SJCRH30 (cell line): Measurements from ENCODE around the gene GPR176. TPM values are rescaled to one million over a fixed set of nuclear protein-coding genes. Genes with fewer than 3 reads are reported as not detected.
A peak's percentile ranks its signal among the peaks of the same experiment; 100 is the strongest.

Experiments
- DNase-seq, 2 experiments: peaks; one replicate each; pipeline ENCODE4 v3.0.0-alpha.2; 2015 to 2020
- H3K27ac ChIP-seq: fragments of 250-450 bp; sonication (Bioruptor Pico); 2 replicates; pipeline ENCODE4 v1.5.1; 2020; ENCODE audit warnings: mild to moderate bottlenecking, moderate library complexity
- H3K27me3 ChIP-seq: fragments of 250-450 bp; sonication (Bioruptor Pico); 2 replicates; pipeline ENCODE4 v1.5.1; 2020; ENCODE audit warnings: mild to moderate bottlenecking, moderate library complexity
- H3K36me3 ChIP-seq: fragments of 250-450 bp; sonication (Bioruptor Pico); 2 replicates; pipeline ENCODE4 v1.5.1; 2020; ENCODE audit warnings: mild to moderate bottlenecking, moderate library complexity
- H3K4me1 ChIP-seq: fragments of 250-450 bp; sonication (Bioruptor Pico); 2 replicates; pipeline ENCODE4 v1.5.1; 2020; ENCODE audit warnings: mild to moderate bottlenecking, moderate library complexity
- H3K4me3 ChIP-seq: fragments of 250-450 bp; sonication (Bioruptor Pico); 2 replicates; pipeline ENCODE4 v1.5.1; 2020; ENCODE audit warnings: mild to moderate bottlenecking, moderate library complexity
- H3K9me3 ChIP-seq: fragments of 250-450 bp; sonication (Bioruptor Pico); replicated peaks from 2 replicates; pipeline ENCODE4 v1.5.1; 2020; ENCODE audit warnings: mild to moderate bottlenecking, moderate library complexity
- total RNA-seq: library from RNA; depleted of rRNA; stranded (reverse); fragments of >200 nt; shearing (Covaris generic); gene quantifications from 2 replicates; pipeline ENCODE4 v1.2.3, GENCODE V29; 2014; rRNA removed

Gene GPR176
- total RNA-seq, 1 experiment from 2014 or later: 16.1 TPM

DNA sequence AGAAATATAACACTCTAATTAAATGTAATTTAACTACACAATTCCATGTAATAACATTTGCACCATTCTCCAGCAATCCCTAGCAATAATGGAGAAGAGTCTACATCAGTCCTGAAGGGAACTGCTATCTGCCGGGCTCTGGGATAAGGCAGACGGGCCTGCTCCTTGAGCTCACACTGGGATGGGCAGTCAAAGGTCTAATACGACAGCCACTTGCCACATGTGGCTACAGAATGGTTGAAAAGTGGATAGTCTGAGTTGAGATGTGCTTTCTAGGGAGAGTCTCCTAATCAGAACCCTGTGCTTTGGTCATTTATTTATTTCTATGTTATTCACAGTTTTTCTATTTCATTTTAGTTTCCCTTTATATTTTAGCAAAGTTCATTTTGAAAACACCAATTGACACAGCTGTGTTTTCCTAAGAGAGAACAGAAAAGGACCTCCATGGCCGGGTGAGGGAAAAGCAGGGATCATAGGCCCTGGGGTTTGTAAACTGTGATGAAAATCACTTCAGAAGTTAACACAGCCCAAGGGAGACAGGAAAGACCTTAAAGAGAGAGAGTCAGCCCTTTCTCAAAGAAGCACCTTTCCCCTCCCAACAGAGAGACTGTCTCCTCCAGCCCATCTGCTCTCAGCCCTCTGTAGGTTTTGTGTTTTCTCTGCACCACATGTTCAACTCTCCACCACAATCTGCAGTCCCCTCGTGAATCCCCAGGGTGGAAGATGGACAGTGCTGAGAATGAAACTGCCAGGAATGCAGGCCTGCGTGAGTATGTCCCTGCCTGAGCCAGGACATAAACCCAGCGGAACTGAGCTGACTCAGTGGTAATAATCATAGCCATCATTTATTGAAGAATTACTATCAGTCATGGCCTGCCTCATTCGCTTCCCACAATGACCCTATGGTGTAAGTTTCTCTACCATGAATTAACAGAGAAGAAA is 149.0 kb downstream of the GPR176 start:
- H3K36me3 ChIP-seq: no peaks in the 10 kb centered on the region
- no peak for DNase-seq
- 0 out of 2 replicates have a peak, but pooled peaks cover 4% of the 10 kb centered on the region for H3K9me3 ChIP-seq
- no peak overlapping the region for H3K27ac ChIP-seq
- no peaks in the 10 kb centered on the region; the same call in 1 of the 2 replicates for H3K4me1 ChIP-seq
- no peaks in the 10 kb centered on the region for H3K27me3 ChIP-seq
- no peak overlapping the region for H3K4me3 ChIP-seq

DNA sequence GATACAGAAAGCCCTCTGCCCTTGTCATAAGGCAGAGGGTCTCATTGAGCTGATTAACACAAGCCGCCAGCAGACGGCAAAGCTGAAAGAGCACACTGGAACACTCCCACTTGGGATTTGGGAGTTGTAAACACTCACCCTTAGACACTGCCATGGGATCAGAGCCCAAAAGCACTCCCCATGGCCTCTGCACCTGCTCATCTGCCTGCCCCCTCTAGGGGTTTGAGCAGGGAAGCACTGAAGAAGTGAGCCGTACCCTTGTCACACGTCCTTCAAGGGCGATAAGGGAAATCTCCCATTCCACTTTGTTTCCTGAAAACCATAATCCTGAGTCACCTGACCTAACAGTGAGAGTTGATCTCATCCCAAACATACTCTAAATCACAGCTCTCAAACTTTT is 152.1 kb downstream of the GPR176 start:
- H3K4me3 ChIP-seq: no peak overlapping the region
- no peaks in the 10 kb centered on the region for H3K27me3 ChIP-seq
- no peaks in the 10 kb centered on the region for H3K36me3 ChIP-seq
- no peaks in the 10 kb centered on the region; the same call in 1 of the 2 replicates for H3K4me1 ChIP-seq
- no peak overlapping the region for H3K27ac ChIP-seq
- H3K9me3 ChIP-seq: 0 out of 2 replicates have a peak, but pooled peaks cover 4% of the 10 kb centered on the region
- no peak for DNase-seq

DNA sequence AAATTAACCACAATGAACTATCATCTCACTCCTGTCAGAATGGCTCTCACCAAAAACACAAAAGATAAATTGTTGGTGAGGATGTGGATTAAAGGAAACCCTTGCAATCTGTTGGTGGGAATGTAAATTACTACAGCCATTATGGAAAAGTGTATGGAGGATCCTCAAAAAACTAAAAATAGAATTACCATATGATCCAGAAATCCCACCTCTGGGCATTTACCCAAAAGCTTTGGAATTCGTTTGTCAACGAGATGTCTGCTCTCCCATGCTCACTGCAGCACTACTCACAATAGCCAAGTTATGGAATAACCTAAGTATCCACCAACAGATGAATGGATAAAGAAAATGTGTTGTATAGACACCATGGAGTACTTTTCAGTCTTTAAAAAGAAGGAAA is 159.1 kb downstream of the GPR176 start:
- H3K36me3 ChIP-seq: no peaks in the 10 kb centered on the region
- no peaks in the 10 kb centered on the region for H3K9me3 ChIP-seq
- H3K4me1 ChIP-seq: no peaks in the 10 kb centered on the region
- no peaks in the 10 kb centered on the region for H3K27me3 ChIP-seq
- H3K4me3 ChIP-seq: no peak overlapping the region
- DNase-seq: no peak
- no peak overlapping the region for H3K27ac ChIP-seq

DNA sequence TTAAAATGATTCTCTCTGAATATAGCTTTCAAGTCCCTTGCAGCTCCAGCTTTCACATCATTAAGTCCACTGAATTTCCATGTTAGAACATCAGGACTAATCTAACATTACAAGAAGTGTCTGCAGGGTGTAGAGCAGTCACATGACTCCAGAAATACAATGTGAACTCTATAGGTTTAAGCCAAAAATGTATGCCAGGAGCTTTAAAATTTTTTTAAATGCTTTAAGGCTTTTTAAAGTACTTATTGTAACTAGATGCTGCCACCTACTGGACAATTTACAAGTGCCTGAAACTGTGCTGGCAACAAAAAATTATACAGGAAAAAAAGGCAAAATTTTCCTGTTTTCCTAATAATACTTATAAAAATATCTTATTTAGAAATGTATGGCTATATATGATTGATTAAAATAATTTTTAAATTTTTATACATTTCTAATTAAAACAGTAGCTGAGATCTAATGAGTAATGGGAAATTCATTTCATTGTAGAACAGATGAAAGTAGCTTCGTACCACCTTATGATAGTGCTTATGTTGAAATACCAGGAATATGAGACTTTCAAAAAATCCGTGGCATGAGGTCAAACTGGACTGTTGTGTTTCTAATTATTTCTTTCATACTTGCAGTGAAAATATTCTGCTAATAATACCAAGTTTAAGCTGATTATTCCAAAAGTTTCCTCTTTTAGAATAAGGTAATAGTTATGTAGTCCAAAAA is 163.1 kb downstream of the GPR176 start:
- H3K36me3 ChIP-seq: no peaks in the 10 kb centered on the region
- DNase-seq: peak; percentile 27 to 77
- H3K27me3 ChIP-seq: no peaks in the 10 kb centered on the region
- H3K4me3 ChIP-seq: no peak overlapping the region
- H3K9me3 ChIP-seq: no peaks in the 10 kb centered on the region
- no peak overlapping the region for H3K27ac ChIP-seq
- no peaks in the 10 kb centered on the region for H3K4me1 ChIP-seq

DNA sequence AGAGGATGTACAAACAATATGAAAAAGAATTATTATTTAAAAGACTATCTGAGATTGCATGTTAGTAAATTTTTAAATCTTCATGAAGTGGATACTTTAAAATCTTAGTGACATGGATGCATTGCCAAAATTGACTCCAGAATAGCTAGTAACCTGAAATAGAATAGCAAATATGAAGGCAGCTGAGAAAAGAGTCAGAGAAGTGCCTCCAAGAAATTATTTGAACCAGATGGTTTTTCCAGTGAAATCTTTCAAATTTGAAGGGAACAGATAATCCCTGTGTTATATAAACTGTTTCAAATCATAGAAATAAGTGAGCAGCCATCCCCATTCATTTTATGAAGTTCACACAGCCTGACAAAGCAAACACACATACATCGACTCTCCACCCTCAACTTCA is 167.1 kb downstream of the GPR176 start:
- no peak overlapping the region for H3K4me3 ChIP-seq
- no peak for DNase-seq
- H3K27ac ChIP-seq: no peak overlapping the region
- no peaks in the 10 kb centered on the region for H3K9me3 ChIP-seq
- no peaks in the 10 kb centered on the region for H3K4me1 ChIP-seq
- no peaks in the 10 kb centered on the region for H3K27me3 ChIP-seq
- no peaks in the 10 kb centered on the region for H3K36me3 ChIP-seq

DNA sequence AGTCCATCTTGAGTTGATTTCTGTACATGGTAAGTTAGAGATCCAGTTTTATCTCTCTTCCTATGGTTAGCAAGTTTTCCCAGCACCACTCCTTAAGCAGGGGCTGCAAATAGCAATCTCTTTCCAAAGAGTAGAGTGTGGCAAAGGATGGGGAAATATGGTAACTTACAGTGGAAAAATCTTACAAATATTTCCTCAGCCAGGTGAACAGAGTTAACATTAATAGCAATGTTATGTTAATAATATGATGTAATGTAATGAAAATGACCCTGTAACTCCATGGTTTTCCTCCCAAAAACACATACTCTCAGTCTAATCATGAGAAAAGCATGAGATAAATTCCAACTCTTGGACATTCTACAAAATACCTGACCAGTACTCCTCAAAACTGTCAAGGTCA is 167.8 kb downstream of the GPR176 start:
- Histone ChIP-seq H3K27ac (no peak overlapping the region), H3K9me3 (no peaks in the 10 kb centered on the region), H3K27me3 (no peaks in the 10 kb centered on the region), H3K4me1 (no peaks in the 10 kb centered on the region), H3K4me3 (no peak overlapping the region), H3K36me3 (no peaks in the 10 kb centered on the region)
- no peak for DNase-seq

Other genes with a start within 250 kb of the GPR176 start
- 0.76 and 0.87 TPM in 2 replicates for gene FSIP1, start 137.4 kb downstream of the GPR176 start, total RNA-seq
- 43.3 and 45.2 TPM in 2 replicates for gene EIF2AK4, start 13.8 kb upstream of the GPR176 start, total RNA-seq
- 406 and 411 TPM in 2 replicates for gene SRP14, start 118.9 kb upstream of the GPR176 start, total RNA-seq
- gene BMF, start 188.6 kb upstream of the GPR176 start, total RNA-seq: 6.5 and 6.7 TPM in 2 replicates
- gene BUB1B, start 240.8 kb upstream of the GPR176 start, total RNA-seq: 90.7 and 105 TPM in 2 replicates